ENCODE results near the gene DNAI4.
"Not testable (repeated sequence)": the region's sequence is repeated elsewhere in the genome, so short reads cannot be mapped to it uniquely, and the experiment has no call there.

The DNAI4 gene

GRCh38 chr1:66924756-66925557 is at the start of gene DNAI4, which contains the start of gene MIER1:
Gene DNAI4 (minus strand): TSS chr1:66924856. CDS start chr1:66924831, 25 bp downstream.
Gene MIER1 (plus strand): TSS chr1:66924990. CDS start chr1:66925029, 39 bp downstream.
- peak; percentile 99 for DNase-seq

DNA sequence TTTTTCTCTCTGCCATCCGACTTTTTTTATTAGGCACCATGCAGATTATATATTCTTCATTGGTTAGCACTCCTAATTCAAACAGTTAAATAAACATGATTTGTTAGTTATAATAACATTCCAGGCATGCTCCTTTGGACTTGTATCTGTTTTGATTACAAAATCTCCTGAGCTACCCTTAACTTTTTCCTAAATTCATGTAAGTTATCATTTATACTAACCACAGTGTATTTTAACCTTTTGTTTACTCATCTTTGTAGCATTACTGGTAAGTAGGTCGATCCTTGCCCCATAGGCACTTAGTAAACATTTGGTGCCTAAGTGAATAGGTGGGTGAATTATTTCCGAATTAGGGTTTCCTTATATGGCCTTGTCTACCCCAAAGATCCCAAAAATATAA is 43.9 kb upstream of the DNAI4 start:
- DNase-seq, result no peak

DNA sequence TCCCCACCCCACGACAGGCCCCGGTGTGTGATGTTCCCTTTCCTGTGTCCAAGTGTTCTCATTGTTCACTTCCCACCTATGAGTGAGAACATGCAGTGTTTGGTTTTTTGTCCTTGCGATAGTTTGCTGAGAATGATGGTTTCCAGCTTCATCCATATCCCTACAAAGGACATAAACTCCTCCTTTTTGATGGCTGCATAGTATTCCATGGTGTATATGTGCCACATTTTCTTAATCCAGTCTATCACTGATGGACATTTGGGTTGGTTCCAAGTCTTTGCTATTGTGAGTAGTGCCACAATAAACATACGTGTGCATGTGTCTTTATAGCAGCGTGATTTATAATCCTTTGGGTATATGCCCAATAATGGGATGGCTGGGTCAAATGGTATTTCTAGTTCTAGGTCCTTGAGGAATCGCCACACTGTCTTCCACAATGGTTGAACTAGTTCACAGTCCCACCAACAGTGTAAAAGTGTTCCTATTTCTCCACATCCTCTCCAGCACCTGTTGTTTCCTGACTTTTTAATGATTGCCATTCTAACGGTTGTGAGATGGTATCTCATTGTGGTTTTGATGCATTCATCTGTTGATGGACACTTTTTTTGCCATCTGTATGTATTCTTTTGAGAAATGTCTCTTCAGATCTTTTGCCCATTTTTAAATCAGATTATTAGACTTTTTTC is 41.7 kb upstream of the DNAI4 start:
- not testable (repeated sequence) for DNase-seq

DNA sequence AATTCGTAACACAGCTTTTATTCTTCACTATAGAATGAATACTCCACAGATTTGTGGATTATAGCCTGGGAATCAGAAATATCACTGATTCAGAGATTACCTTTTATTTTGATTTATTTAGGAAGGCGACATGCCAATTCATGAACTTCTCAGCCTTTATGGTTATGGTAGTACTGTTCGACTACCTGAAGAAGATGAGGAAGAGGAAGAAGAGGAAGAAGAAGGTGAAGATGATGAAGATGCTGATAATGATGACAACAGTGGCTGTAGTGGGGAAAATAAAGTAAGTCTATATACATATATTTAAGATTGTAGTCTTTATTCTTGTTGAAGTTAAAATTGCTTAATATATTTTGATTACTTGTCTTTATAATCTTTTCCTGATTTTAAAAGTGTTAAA is 33.3 kb upstream of the DNAI4 start:
- no peak for DNase-seq

GRCh38 chr1:66954208-66954607 is 29.6 kb upstream of the DNAI4 start:
- no peak for DNase-seq

GRCh38 chr1:66951513-66951912 is 26.9 kb upstream of the DNAI4 start:
- no peak for DNase-seq

DNA sequence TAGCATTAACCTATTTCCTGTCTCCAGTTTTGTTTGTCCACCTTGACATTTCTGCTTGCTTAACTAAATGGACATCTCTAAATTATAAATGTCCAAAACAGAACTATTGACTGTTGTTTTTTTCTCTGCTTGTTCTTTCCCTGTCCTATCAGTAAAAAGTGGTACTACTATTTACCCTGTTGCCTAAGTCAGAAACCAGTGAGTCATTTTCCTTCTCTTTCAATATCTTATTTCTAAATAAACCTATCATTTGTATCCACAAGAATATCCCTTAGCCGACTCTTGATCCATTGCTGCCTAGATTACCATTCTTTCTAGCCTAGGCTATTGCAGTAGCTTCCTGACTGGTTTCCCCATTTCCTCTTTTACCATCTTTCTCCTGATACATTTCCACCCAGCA is 22.6 kb upstream of the DNAI4 start:
- DNase-seq, result no peak

DNA sequence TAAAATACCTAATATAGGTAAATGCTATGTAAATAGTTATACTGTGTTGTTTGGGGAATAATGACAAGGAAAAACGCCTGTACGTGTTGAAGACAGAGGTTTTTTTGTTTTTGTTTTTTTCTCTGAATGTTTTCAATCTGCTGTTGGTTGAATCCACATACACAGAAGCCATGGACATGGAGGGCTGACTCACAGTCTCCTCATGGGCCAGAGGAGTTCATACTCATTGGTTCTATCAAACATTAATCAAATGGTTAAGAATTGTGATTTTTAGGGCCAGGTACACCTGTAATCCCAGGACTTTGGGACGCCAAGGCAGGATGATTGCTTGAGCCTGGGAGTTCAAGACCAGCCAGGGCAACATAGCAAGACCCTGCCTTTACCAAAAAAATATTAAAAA is 20.7 kb upstream of the DNAI4 start:
- DNase-seq, result no peak

GRCh38 chr1:66944330-66945274 is 19.9 kb upstream of the DNAI4 start:
- DNase-seq, result no peak

- no peak for DNase-seq
These were observed 18.8 kb upstream of the DNAI4 start for GRCh38 chr1:66943361-66943969.

- DNase-seq, result no peak
These were observed 16.3 kb upstream of the DNAI4 start for GRCh38 chr1:66940981-66941380.

DNA sequence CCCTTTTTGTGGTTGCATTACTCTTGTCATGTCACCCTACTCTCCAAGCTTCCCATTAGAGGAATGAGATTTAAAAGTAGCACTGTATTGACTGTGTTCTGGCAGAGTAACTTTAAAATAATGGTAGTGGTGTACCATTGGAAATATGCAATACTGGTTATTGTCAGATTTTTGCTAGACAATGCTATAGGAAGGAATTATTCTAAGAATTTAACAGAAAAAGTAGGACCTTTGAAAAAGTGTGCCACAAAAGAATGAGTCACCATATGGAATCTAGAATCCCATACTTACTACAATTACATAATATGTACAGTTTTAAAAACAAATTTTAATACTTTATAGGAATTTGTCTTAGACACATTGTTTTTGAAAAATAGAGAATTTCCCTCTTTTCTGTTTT is 14.0 kb upstream of the DNAI4 start:
- no peak for DNase-seq

DNA sequence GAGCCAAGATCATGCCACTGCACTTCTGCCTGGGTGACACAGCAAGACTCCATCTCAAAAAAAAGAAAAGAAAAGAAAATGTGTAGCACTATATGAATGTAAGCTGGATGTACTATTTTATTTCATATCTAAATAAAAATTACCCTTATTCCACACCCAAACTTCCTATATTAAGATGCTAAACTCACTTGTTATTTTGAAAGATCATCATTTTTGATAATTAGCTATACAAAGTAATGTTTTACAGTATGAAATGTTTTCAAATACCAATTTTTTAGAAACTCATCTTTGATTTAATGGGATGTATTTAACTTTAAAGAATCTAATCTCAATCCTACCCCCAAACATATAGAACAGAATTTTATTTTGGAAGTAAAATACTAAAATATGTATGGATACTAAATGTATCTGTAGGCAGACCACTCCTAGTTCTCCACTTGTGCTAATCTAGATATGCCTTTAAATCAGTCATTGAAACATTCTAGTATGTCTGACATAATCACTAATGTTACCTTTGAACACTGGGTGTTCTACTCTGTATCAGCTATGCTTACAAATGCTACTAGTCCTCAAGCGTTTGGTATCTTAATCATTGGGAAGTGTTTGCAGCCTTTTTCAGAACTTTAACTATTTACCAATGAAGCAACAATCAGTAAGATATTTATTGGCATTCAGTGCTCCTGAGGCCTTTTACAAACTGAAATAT is 13.0 kb upstream of the DNAI4 start:
- DNase-seq, result no peak

DNA sequence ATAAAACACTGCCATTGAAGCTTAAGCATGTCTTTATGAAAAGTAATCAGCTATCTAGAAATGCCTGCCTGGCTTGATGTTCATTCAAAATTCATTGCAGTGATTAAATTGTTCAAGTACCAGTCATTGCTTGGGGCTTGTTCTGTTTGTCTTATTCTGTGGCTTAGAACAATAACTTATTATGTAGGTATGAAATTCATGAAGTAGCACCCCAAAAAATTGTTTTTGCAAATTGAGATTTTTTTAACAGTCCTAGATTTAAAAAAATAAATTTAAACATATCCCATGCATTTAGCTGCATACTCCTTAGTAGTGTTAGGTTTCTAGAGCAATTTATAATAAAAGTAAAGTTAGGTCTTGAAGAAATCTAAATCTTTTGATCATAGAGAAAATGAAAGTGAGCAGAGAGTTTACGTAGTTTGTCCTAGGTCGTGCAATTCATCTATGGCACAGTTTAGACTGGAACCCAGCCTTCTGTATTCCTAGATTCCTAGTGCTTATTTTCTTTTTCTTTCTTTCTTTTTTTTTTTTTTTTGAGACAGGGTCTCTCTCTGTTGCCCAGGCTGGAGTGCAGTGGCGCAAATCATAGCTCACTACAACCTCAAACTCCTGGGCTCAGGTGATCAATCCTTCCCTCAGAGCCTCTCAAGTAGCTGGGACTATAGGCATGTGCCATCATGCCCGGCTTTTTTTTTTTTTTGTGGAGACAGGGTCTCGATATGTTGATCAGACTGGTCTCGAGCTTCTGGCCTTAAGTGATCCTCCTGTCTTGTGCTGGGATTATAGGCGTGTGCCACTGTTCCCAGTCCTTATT is 9.4 kb upstream of the DNAI4 start:
- no peak for DNase-seq

DNA sequence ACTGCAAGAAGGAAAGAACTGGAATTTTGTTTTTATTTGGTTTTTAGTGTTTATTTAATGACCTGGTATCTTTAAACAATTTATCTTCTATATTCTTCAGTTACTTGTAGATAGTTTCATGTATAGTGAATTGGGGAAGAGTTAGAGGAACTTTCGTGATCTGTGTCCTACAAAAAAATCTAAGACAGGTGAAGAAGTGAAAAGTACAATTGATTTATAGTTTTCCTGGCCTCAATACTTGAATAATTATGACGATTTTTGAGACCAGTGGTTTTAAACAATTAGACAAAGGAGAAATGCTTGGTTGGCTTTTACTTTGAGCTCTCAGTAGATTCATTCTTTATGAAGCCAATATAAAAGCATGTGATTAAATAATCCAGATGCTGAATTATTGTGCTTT is 7.6 kb upstream of the DNAI4 start:
- no peak for DNase-seq

DNA sequence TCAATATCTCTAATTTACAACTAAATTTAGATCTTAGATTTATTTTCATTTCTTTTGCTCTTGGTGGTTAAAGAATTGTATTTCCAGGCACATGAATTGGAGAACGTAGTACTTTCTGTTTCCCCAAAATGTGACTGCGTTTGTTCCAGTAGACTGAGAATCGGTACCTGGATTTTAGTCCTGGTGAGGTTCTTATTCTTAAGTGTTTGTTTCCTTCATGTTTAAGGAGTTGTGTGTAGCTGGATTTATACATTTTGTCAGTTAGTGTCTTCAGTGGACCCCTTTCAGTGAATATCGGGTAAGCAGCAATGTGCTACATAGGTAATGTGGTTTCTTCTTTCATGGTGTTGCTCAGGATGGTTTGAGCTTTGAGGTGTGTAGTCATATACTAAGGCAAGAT is 6.9 kb upstream of the DNAI4 start:
- DNase-seq, result no peak

DNA sequence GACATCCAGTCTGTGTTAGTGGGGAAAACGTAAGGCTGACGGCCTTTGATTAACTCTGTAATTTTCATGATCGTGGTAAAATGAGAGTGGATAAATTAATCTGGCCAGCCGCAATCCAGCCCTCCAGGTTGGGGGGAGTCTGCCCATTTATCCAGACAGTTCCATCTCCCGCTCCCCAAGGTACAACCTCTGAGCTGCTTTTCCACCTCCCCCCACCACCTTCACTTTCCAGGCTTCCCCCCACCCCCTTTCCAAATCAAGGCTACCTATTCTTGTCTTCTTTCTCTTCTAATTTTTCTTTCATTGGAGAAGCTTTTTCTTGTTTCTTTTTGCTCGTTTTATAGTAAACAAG is 6.1 kb upstream of the DNAI4 start:
- DNase-seq, result no peak

- peak; percentile 87 for DNase-seq
These were observed 5.6 kb upstream of the DNAI4 start for GRCh38 chr1:66929999-66930822.

DNA sequence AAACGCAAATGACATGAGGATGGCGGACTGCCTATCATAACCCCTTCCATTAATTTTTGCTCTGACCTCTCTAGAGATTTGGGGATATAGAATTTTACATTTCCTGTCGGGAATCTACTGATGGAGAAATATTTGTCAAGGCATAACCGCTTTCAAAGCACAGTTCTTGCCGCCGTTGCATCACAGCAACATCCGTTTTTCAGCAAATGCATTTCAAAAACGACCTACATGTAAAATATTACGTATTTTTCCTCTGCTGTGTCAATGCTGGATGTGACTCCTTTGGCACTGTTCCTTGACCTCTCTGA is 5.0 kb upstream of the DNAI4 start:
- no peak for DNase-seq

DNA sequence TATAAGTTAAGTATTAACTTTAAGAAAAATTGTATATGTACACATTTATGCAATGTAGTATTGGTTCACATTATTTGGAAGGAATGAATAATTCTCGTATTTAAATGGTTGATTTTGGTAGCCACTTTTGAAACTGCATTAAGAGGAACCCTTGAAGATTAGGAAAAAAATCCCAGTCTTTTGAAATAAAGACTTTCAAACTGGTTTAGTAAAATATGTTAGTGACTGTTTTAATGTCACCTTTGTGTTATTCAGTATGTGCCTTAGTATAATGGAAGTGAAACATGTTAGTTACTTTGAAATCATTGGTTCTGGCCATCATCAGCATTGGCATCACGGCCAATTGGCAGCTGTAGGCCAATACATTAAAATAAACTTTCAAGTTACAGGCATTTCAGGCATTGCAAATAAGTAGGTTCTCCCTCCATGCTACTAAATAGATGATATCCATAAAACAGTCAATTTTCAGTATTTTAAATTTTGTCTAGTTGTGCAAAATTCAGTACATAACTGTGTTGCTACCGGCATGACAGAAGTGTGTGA is 4.6 kb upstream of the DNAI4 start:
- DNase-seq, result no peak
